GM18861 (cell line): ENCODE measurements around the gene H2AZ1.

ENCODE experiments used
- ATAC-seq: cut with Tn5 transposase; IDR thresholded peaks from one replicate; pipeline ENCODE4 v1.9.1; 2021; ENCODE audit not compliant: unreplicated experiment

H2AZ1 gene

DNA sequence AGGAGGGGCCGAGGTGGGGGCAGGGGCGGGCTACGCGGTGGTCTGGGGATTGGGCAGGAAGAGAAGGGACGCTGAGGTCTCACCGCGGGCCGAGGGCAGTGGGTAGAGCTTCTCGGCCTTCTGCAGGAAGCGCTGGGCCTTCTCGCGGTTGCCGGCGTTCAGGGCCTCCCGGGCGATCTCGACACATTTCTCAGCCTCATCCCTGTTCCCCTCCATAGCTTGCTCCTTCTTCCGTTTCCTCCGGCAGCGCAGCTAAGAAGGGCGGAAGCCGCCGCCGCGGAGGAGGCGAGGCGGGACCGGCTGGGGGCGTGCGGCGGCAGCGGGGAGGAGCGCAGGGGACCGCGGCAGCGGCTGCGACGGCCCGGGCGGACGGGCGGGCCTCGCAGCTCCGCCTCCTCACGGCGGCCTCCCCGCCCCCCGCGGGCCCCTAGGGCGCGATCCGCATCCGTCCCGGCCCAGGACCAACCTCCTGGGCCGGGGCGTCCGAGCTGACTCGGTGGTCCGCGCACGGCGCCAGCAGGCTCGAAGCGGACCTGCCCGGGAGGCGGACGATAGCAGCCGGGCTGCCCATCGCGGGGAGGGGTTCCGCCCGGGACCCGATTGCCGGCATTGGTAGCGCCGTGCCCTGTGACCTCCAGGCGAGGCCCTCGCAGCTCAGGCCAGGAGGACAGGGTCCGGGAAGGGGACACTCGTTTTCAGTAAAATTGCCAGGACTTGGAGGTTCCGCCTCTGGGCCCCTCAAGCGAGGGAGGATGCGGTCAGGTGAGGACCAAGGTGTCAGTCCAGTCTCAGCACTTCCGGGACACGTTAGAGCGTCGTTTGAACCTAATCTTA lies 3.5 kb downstream of the H2AZ1 start, which contains the start of gene DNAJB14:
Gene DNAJB14, minus strand, starts transcription at position 263 of the 834 bp plus-strand sequence. Its CDS starts 47 bp downstream, at position 216.
- peak; percentile 34 for ATAC-seq

DNA sequence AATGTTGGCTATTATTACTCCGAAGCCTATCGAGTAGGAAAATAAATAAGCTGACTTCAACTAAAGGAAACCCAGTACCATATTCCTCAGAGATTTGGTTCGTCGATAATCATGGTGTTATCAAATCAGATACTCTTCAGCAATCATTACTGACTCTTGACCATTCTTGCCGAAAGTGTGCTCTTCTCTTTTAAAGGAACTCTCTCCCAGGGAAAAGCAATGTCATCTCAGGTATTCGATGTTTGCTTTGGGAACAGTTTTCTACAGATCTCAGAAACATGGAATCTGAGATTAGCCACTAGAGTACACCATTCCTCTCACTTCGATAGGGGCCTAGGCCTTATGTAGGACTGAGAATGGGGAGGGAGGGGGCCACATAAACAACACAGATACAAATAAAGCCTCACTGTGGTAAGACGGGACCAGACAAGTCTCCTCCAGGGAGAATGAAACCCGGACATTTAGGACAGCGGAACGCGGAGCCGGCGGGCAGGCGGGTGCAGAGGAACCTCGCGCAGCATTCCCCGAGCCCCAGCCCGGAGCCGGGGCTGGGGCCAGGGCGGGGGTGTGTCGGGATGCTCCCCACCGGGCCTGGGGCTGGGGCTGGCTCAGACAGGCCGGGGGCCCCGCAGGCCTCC lies 4.2 kb downstream of the H2AZ1 start:
- ATAC-seq: no peak

DNA sequence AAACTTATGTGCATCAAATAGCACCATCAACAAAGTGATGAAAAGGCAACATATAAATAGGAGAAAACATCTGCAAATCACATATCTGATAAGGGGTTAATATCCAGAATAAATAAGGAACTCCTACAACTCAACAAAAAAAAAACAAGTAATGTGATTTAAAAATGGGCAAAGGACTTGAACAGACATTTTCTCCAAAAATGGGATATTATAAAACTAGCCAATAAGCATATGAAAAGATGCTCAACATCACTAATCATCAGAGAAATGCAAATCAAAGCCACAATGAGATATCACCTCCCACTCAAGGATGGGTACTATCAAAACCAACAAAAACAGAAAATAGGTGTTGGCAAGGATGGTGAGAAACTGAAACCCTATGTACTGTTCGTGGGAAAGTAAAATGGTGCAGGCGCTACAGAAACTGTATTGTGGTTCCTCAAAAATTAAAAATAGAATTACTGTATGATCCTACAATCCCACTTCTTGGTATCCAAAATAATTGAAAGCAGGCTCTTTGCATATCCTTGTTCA lies 6.1 kb downstream of the H2AZ1 start:
- ATAC-seq: no peak

DNA sequence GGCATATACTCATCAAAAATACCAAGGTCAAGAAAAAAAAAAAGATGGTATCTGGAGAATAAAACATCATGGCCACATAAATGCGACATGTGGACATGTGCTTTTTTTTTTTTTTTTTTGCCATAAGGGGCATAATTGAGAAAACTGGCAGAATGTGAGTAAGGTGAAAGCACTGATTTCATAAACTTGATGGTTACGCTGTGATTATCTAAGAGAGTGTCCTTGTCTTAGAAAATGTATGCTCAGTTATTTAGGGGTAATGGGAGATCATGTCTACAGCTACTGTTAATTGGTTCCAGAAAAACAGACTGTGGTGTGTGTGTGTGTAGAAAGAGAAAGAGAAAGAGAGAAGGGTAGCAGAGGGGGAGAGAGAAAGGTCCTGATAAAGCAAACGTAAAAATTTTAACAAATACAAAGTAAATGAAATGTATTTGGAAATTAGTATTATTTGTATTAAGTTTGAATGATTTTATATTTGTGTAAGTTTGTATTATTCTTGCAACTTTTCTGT lies 11.8 kb downstream of the H2AZ1 start:
- no peak for ATAC-seq

DNA sequence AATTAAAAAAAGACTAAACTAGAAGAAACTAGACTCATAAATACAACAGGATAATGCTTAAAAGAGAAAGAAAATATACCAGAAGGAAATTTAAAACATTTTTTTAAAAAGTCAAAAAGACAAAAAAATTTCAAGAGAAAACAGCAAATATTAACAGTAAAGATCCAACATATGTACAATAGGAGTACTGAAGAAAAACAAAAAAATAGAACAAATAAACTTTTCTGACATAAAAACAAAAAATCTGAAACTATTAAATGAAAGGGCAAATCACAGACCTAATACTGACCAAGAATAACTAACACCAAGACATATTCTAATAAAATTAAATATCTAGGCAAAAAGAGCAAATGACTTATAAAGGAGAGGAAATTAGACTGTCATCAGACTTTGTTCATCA lies 15.2 kb downstream of the H2AZ1 start:
- no peak for ATAC-seq

DNA sequence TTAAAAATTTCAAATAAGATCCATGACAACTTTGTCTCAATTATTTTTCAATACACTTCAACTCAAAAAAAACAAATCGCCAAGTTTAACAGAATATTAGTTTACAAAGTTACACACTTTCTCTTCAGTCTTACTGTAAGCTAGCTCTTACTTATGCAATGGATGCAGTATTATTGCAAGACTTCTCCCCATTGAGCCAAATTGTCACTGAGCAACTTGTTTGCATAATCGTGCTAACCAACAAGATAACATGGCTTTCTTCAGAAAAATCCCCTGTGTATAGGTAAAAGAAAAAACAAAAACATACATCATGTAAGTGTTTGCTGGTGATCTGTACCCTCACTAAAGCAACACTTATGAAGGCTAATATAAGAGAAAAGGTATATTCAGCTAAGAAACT lies 22.5 kb downstream of the H2AZ1 start:
- ATAC-seq: no peak

DNA sequence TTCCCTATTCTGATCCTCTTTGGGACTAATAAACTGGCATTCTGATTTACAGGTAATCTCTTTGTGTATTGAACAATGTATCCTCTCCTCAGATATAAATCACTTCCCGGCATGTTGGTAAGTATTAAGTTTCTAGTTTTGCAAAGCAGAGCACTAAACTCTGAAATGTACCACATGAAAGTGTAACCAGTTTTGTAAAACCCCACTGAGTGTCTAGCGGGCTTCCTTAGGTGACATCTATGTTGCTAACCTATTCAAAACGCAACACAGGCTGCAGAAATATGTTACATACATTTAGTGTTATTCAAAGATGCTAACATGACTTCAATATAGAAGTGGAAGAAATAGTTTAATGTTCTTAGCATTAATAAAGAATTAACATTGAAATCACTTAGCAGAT lies 28.9 kb downstream of the H2AZ1 start:
- ATAC-seq: no peak

DNA sequence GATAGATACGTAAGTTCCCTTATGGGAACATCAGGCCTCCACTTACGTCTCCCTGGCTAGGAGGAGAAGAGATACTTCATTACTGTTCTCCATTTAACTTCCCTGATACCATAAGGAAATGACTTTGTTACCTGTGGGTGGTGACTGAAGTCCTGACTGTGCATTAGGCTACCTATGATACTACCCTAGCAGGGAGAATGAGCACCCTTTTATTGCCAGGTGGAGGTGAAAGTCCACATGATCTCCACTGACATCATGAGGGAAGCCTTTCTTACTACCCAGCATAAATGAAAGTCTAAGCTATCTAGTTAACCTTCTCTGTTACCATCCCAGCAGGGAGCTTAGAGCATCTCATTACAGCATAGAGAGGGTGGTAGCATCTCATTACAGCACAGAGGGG lies 31.4 kb downstream of the H2AZ1 start:
- ATAC-seq: no peak

DNA sequence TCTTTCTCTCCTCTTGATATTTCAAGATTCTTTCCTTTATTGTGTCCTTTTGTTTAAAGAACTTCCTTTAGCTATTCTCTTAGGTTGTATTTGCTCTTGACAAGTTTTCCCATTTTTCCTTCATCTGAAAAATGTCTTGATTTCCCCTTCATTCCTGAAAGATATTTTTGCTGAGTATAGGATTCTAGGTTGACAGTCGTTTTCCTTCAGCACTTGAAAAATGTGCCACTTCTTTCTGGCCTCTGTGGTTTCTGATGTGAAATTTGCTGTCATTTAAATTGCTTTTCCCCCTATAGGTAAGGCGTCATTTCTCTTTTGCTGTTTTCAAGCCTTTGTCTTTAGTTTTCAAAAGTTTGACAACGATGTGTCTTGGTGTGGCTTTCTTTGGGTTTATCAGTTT lies 32.5 kb downstream of the H2AZ1 start:
- no peak for ATAC-seq

DNA sequence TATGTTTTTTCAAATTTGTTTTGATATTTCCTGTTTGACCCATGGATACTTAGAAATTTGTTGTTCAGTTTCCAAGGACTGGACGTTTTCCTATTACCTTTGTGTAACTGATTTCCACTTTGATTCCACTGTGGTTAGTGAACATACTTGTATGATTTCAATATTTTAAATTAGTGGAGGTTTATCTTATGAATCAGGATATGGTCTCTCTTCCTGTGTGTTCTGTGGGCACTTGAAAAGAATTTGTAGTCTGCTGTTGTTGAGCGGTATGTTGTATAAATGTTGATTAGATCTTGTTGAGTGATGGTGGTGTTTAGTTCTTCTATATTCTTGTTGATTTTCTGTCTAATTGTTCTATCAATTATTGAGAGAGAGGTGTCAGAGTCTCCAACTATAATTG lies 34.6 kb downstream of the H2AZ1 start:
- ATAC-seq: no peak
